HG03045 (cell line): ENCODE results near the gene L3MBTL1.
"Not testable (repeated sequence)": the region's sequence is repeated elsewhere in the genome, so short reads cannot be mapped to it uniquely, and the experiment has no call there.

Source experiments
- ATAC-seq: cut with Tn5 transposase; IDR thresholded peaks from one replicate; pipeline ENCODE4 v1.9.1; 2021; ENCODE audit warnings: mild to moderate bottlenecking, moderate library complexity; ENCODE audit not compliant: unreplicated experiment

L3MBTL1 gene

GRCh38 chr20:43502021-43502420, 5.5 kb upstream of the L3MBTL1 start:
- not testable (repeated sequence) for ATAC-seq

- ATAC-seq: no peak
Measured at GRCh38 chr20:43506238-43506637, 1.3 kb upstream of the L3MBTL1 start.

GRCh38 chr20:43508106-43508505, 609 bp downstream of the L3MBTL1 start:
- no peak for ATAC-seq

- no peak for ATAC-seq
Measured at GRCh38 chr20:43508604-43509040, 1.1 kb downstream of the L3MBTL1 start.

- no peak for ATAC-seq
Measured at GRCh38 chr20:43511879-43512278, 4.4 kb downstream of the L3MBTL1 start.

GRCh38 chr20:43513372-43513930, 6.0 kb downstream of the L3MBTL1 start:
- no peak for ATAC-seq

GRCh38 chr20:43513931-43514647, 6.6 kb downstream of the L3MBTL1 start:
- peak; percentile 83 for ATAC-seq

GRCh38 chr20:43514648-43514999, 7.1 kb downstream of the L3MBTL1 start:
- ATAC-seq: peak; percentile 25

GRCh38 chr20:43515628-43516027, 8.1 kb downstream of the L3MBTL1 start:
- no peak for ATAC-seq

GRCh38 chr20:43516251-43516824, 8.8 kb downstream of the L3MBTL1 start:
- ATAC-seq: no peak

GRCh38 chr20:43520074-43520630, 12.7 kb downstream of the L3MBTL1 start:
- no peak for ATAC-seq

- no peak for ATAC-seq
Measured at GRCh38 chr20:43525021-43525420, 17.5 kb downstream of the L3MBTL1 start.

- ATAC-seq: no peak
Measured at GRCh38 chr20:43528258-43528875, 20.9 kb downstream of the L3MBTL1 start.

- no peak for ATAC-seq
Measured at GRCh38 chr20:43529051-43529450, 21.6 kb downstream of the L3MBTL1 start.

- no peak for ATAC-seq
Measured at GRCh38 chr20:43529457-43530153, 22.1 kb downstream of the L3MBTL1 start.

- no peak for ATAC-seq
Measured at GRCh38 chr20:43530321-43531090, 23.0 kb downstream of the L3MBTL1 start.

GRCh38 chr20:43531091-43531443, 23.6 kb downstream of the L3MBTL1 start:
- no peak for ATAC-seq

GRCh38 chr20:43532416-43533055, 25.0 kb downstream of the L3MBTL1 start:
- no peak for ATAC-seq

GRCh38 chr20:43533060-43533459, 25.6 kb downstream of the L3MBTL1 start:
- no peak for ATAC-seq

- no peak for ATAC-seq
Measured at GRCh38 chr20:43534016-43534415, 26.5 kb downstream of the L3MBTL1 start.
